Measurements from ENCODE around the gene GABRB1.
A peak's percentile ranks its signal among the peaks of the same experiment; 100 is the strongest.

Gene GABRB1

DNA sequence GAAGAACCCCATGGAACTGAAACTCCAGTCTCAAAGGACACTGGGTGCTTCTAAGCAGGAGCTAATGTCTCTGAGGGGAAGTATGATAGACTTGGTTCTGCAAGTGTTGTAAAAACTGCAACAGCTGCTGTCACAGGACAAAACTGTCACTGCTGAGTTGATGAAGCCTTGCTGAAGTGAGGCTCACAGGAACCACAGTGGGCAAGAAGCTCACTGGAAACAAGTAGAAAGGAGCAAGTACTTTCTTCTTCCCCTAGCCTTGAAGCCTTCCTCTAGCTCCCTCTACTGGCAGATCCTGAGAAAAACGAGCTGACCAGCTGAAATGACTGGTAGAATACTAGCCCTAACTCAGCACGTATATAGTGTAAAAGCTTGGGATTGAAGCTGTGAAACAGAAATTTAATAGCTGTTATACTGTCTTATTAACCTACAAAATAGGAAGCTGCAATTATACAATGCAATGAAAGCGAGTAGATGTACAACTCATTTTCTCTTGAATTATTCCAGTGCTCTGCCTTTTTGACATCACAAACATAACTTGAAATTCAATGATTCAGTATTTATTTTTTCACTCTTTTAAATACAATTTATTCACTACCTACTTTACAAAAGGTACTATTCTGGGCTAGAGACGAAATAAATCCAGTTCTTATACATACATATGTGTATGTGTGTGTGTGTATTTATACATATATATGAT is 91.4 kb downstream of the GABRB1 start:
- DNase-seq = peak; percentile 20

GRCh38 chr4:47128991-47129390 is 97.6 kb downstream of the GABRB1 start:
- no peak for DNase-seq

- DNase-seq = no peak
Observed at GRCh38 chr4:47135210-47135609, 103.8 kb downstream of the GABRB1 start.

- DNase-seq = no peak
Observed at GRCh38 chr4:47143261-47143660, 111.9 kb downstream of the GABRB1 start.

GRCh38 chr4:47145630-47146029 is 114.3 kb downstream of the GABRB1 start:
- DNase-seq = no peak

DNA sequence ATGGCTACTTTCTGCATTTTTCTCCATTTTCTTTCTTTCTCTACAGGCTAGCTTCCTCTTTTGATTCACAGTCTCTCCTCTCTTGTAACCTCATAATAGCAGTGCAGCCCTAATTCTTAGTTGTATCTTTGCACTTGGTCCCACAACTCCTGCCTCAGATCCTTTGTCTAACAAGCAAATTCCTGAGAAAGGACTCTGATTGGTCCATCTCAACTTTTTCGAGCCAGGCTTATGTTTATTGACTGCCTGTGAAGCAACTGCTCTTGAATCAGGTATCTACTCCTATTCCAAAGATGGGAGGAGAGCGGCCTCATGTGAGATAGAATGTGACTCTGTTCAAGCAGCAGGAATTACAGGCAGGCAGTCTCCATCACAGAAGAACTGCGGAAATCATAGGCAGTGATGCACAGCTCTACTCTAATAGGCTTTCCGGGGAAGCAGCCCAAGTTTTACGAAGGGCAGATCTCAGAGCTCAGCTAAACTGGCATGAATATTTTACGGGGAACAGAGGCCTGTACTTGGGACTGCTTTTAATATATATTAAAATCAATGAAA is 123.5 kb downstream of the GABRB1 start:
- no peak for DNase-seq

GRCh38 chr4:47155919-47156318 is 124.6 kb downstream of the GABRB1 start:
- DNase-seq = no peak

GRCh38 chr4:47160095-47160494 is 128.7 kb downstream of the GABRB1 start:
- no peak for DNase-seq

DNA sequence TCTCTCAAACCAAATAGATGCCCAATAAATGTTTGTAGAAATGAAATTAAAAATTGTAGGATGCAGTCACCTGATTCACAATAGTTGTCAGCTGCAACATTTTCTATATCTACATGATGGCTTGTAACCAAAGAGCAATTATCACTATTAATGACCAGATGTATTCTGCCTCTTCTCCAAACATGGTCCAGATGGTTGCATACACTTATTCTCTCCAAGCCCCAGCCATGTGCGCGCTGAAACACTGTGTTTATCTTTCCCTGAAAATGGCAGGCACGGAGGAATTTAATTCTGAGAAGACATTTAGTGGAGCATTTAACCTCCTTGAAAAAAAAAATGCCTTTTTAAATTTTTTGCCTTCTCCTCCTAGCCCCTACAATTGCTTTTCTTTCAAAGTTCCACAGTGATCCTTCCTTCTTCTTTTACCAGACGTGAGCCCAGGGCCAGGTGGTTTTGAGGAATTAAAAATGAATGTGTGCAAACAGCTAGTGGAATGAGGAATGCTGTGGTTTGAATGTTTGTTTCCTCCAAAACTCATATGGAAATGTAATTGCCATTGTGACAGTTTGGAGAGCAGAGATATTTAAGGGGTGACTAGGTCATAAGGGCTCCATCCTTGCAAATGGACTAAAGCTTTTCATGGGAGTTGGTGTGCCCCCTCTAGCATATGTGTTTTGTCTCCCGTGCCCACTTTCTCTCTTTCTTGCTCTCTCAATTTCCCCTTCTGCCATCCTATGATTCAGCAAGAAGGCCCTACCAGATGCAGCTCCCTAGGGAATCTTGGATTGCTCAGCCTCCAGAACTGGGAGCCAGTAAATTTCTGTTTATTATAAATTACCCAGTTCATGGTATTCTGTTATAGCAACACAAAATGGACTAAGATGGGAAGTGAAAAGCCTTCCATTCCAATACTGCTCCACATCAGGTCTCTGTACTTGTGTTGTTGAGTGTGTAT is 136.0 kb downstream of the GABRB1 start:
- no peak for DNase-seq

GRCh38 chr4:47184083-47184482 is 152.7 kb downstream of the GABRB1 start:
- DNase-seq = no peak

DNA sequence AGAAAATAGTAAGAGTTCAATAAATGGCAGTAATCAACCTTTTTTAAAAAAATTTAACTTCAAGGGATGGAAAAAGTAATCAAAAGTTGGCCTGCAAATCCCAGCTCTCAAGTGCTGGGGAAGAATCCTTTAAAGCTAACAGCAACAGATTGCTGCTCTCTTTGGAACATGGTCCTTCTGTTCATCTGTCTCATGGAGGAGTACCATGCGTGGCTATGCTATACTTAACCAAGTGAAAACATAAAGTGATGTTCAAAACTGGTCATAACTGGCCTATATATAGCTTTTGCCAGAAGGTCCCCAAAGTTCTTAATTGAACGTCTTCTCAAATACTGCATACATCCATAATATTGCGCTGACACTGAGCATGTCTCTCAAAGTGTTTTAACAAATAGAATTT is 154.4 kb downstream of the GABRB1 start:
- DNase-seq = no peak

DNA sequence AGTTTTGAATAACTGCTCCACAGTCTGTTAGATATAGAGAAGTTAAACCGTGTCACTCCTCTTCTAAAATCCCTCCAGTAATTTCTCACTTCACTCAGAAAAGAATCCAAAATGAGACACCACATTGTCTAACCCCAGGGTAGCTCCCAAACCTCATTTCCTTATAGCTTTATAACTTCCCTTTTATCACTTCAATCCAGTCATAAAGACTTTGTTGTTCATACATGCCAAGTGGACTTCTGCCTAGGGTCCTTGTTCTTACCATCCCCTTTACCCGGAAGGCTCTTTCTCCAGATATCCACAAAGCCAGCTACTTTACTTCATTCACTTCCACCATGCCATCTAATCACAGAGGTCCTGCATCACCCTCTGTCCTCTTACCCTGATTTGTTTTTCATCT is 156.2 kb downstream of the GABRB1 start:
- DNase-seq = no peak

- no peak for DNase-seq
Observed at GRCh38 chr4:47193179-47193578, 161.8 kb downstream of the GABRB1 start.

DNA sequence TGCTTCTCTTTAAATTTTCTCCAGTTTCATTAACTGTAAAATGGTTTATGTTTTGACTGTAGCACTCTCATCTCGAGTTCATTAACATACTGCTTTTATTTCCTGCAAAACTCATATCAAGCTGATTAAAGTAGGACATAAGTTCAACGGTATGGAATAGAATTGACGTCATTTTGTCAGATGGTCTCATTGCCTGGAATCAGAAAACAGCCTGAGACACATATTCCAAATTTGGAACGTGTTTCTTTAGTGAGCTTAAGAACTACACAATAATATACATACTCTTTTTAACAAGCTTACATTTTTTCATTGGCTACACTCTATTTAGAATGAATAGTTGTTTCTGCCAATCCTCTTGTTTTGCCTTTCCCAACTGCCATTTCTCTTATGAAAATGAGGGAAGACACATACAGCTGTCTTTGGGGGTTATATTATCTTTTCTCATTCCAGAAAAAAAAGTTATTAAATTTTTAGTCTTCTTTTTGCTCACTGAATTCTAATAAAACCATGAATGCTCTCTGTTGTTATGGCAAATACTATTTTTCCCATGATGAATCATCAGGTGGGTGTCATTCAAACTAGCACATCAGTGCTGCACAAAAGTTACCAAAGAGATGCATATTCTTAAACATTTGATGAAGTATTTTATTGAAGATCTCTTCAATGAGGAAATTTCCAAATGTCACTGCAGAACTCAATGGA is 162.8 kb downstream of the GABRB1 start:
- no peak for DNase-seq

GRCh38 chr4:47195706-47196105 is 164.3 kb downstream of the GABRB1 start:
- DNase-seq = no peak

- no peak for DNase-seq
Observed at GRCh38 chr4:47198791-47199190, 167.4 kb downstream of the GABRB1 start.

- DNase-seq = no peak
Observed at GRCh38 chr4:47203593-47203992, 172.2 kb downstream of the GABRB1 start.

GRCh38 chr4:47207555-47207954 is 176.2 kb downstream of the GABRB1 start:
- no peak for DNase-seq

- no peak for DNase-seq
Observed at GRCh38 chr4:47209833-47210232, 178.5 kb downstream of the GABRB1 start.

DNA sequence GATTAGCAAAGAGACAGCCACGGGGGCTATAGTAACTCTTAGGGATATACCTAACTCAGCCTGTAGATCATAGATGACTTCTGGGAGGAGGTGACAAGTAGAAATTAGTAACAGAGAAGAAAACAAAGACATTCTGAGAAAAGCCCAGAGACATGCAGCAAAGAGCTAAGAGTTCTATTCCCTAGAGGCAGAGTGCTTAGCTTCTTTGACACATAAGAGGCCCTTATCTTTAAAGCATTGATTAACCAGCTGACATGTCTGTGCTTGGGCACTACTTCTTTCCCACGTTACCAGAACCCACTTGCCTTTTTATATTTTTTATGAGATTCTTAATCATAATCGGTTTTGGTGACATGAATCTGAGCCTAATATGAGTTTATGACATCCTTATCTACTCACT is 179.5 kb downstream of the GABRB1 start:
- DNase-seq = no peak

DNA sequence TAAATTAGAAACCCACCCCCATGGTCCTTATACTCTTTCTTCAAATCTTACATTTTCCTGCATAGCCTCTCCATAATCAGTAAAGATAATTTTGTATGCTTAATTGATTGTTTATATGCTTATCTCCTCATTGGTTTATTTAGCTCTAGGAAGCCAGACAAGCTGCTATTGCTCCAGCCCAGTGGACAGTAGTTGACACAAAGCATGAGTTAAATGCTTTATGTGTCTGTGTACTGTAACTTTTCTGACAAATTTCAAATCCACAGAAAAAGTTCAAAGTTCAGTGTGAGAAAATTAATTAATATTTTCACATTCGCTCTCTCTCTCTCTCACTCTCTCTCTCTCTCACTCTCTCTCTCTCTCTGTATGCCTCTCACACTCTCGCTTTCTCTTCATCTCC is 181.7 kb downstream of the GABRB1 start:
- no peak for DNase-seq

DNA sequence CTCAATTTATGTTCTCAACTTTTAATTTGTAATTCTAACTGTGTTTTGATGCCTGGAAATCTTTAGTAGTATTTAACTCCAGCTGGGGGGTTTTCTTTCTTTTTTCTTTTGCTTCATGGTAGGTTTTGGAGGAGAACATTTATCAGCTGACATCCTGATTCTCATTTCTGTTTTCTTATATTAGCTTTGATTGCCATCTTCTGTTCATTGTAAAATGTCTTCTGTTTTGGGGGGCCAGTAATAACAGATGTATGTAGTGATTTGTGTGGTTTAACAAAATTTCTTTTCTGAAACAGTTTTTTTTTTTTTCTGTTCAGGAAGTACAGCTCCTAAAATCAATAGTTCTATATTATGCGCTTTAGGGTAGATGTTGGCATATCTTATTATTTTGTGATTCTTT is 182.2 kb downstream of the GABRB1 start:
- no peak for DNase-seq

DNA sequence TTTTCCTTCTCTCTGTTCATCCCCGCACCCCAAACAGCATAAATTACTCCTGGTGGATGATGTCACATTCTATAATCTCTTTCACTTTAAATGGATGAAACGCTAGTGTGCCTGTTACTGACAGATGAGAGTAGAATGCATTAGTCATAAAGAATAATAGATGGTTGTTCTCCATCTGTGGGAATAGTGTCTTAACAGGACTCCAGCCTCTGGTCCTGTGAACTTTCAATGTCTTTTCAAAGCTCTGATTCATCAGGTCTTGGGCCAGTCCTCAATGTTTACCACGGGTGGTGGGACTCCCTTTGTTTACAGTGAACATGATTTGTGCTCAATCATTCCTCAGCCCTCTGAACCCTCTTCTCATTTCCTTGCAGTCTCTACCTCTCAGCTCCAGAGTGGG is 182.6 kb downstream of the GABRB1 start:
- DNase-seq = no peak
